ENCODE results near the gene ACAD11.

The ACAD11 gene

DNA sequence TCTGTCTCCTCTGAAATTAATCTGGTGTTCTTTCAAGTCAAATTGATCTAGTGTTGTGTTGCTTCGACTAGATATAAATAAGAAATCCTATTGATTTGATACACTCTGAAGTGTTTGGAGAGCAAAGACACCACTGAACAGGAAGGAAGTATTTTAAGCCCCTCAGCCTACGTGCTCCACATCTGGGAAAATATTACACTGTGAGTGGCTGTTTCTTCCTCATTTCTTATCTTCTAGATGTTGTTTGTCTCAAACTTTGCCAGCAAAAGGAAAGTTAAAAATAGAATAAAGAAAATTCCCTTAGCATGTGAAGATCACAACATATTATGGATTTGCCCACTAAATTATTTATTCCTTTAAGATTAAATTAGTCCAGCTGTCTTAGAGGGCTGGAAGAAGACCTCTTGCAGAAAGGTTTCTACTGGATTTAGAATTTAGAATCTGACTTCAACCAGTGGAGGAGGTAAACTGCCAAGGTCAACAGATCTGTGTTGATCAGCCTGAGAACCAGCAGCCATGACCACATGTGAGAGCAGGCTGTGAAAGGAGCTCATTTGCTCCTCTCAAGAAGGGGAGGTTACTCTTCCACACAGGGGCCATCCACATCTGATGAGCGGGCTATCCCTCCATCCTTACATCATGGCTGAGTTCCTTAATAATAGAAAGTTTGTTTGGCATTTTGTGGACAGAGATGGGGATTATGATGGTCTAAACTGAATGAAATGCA, 108.9 kb downstream of the ACAD11 start:
- H2AK5ac ChIP-seq (ENCODE audit: low read length): no peak overlapping the region

DNA sequence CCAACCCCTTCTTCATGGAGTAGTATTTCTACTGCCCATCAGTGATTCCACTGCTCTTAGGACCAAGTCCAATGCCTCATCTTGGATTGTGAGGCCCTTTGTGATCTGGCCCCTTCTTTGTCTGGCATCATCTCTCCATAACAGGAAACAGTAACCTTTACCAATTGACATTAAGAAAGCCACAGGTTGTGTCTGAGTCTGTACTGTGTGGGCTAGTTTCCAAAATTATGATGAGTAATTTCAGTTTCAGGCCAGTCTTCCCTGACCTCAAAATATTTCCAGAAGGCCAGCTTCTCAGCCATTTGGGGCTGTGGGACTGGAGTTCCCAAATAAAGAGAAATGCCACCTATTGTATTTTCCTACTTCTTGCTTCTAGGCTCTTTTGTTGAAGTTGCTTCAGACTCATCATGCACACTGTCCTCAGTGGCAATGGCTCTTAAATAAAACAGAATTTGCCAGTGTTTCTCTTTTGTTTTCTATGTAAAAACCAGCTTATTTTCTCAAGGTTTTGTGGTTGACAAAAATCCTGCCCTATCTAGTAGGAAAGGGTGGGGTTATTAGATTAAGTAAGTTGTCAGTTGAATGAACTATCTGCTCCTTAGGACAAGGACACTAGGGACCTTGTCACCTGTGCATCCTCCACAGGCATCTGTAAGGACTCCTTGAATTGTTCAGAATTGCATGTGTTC, 109.6 kb downstream of the ACAD11 start:
- Histone ChIP-seq H3K14ac (ENCODE audit: low read length) (no peak overlapping the region), H2BK120ac (ENCODE audit: insufficient read depth, low read length, poor library complexity) (no peak overlapping the region), H3K27ac (ENCODE audit: low read depth, low read length) (no peak overlapping the region), H4K12ac (ENCODE audit: low read depth, low read length) (no peak overlapping the region), H3K79me2 (ENCODE audit: control insufficient read depth, insufficient read depth, low read length, poor library complexity) (no peaks in the 10 kb centered on the region), H3K9ac (ENCODE audit: low read length) (no peak overlapping the region), H3K18ac (ENCODE audit: low read length) (no peak overlapping the region), H2BK12ac (ENCODE audit: low read length) (no peak overlapping the region), H3K36me3 (ENCODE audit: control insufficient read depth in 1 of 2, insufficient read depth in 2 of 2, low read length in 2 of 2) (no peaks in the 10 kb centered on the region), H4K8ac (ENCODE audit: low read depth, low read length) (no peak overlapping the region), H3K4me1 (ENCODE audit: control insufficient read depth in 1 of 2, insufficient read depth in 2 of 2, low read length in 2 of 2) (no peaks in the 10 kb centered on the region), H3K27me3 (ENCODE audit: insufficient read depth, low read length) (no peaks in the 10 kb centered on the region), H3K23ac (ENCODE audit: low read length) (no peak overlapping the region), H3K4me3 (ENCODE audit: low read depth, low read length) (no peak overlapping the region), H2AFZ (ENCODE audit: insufficient read depth, low read length, poor library complexity) (no peak overlapping the region), H4K91ac (ENCODE audit: low read depth, low read length) (no peak overlapping the region), H3K79me1 (ENCODE audit: low read length) (no peaks in the 10 kb centered on the region), H3K9me3 (ENCODE audit: insufficient read depth, low read depth, low read length) (peaks cover 5% of the 10 kb centered on the region), H2BK5ac (ENCODE audit: low read depth, low read length, poor library complexity) (no peak overlapping the region), H3K4ac (ENCODE audit: low read depth, low read length) (no peak overlapping the region), H2AK5ac (ENCODE audit: low read length) (no peak overlapping the region), H3K4me2 (ENCODE audit: low read length) (no peak overlapping the region)
- no peak for DNase-seq

More for the DNA sequence above, 108.9 kb downstream of the ACAD11 start:
- H3K36me3 ChIP-seq (ENCODE audit: control insufficient read depth in 1 of 2, insufficient read depth in 2 of 2, low read length in 2 of 2): no peaks in the 10 kb centered on the region
- H2BK120ac ChIP-seq (ENCODE audit: insufficient read depth, low read length, poor library complexity): no peak overlapping the region
- peaks cover 5% of the 10 kb centered on the region for H3K9me3 ChIP-seq (ENCODE audit: insufficient read depth, low read depth, low read length)
- no peak overlapping the region for H4K8ac ChIP-seq (ENCODE audit: low read depth, low read length)
- no peak overlapping the region for H4K91ac ChIP-seq (ENCODE audit: low read depth, low read length)
- no peaks in the 10 kb centered on the region for H3K27me3 ChIP-seq (ENCODE audit: insufficient read depth, low read length)
- whole genome bisulfite sequencing (ENCODE audit: extremely low coverage, insufficient coverage, insufficient read length): no CpG with 5 or more reads among the region's 3 CpGs
- no peak overlapping the region for H3K4ac ChIP-seq (ENCODE audit: low read depth, low read length)
- peaks cover 0 to under 1% of the 10 kb centered on the region in 2 experiments for H3K4me1 ChIP-seq (ENCODE audit: control insufficient read depth in 1 of 2, insufficient read depth in 2 of 2, low read length in 2 of 2)
- H3K9ac ChIP-seq (ENCODE audit: low read length): peak overlapping the region; percentile 74
- H3K18ac ChIP-seq (ENCODE audit: low read length): no peak overlapping the region
- H4K12ac ChIP-seq (ENCODE audit: low read depth, low read length): no peak overlapping the region
- H3K79me1 ChIP-seq (ENCODE audit: low read length): no peaks in the 10 kb centered on the region
- no peak overlapping the region for H2BK5ac ChIP-seq (ENCODE audit: low read depth, low read length, poor library complexity)
- H3K4me3 ChIP-seq (ENCODE audit: low read depth, low read length): no peak overlapping the region
- no peak for DNase-seq
- H2BK12ac ChIP-seq (ENCODE audit: low read length): no peak overlapping the region
- no peak overlapping the region for H2AFZ ChIP-seq (ENCODE audit: insufficient read depth, low read length, poor library complexity)
- H3K79me2 ChIP-seq (ENCODE audit: control insufficient read depth, insufficient read depth, low read length, poor library complexity): no peaks in the 10 kb centered on the region
- H3K4me2 ChIP-seq (ENCODE audit: low read length): no peak overlapping the region
- peak overlapping the region; percentile 80 for H3K23ac ChIP-seq (ENCODE audit: low read length)
- H3K27ac ChIP-seq (ENCODE audit: low read depth, low read length): no peak overlapping the region
- H3K14ac ChIP-seq (ENCODE audit: low read length): no peak overlapping the region

GRCh38 chr3:132549169-132549568, 110.4 kb downstream of the ACAD11 start:
- no peak overlapping the region for H2BK12ac ChIP-seq (ENCODE audit: low read length)
- H3K4me3 ChIP-seq (ENCODE audit: low read depth, low read length): no peak overlapping the region
- no peak overlapping the region for H2AFZ ChIP-seq (ENCODE audit: insufficient read depth, low read length, poor library complexity)
- no peaks in the 10 kb centered on the region for H3K36me3 ChIP-seq (ENCODE audit: control insufficient read depth in 1 of 2, insufficient read depth in 2 of 2, low read length in 2 of 2)
- H4K12ac ChIP-seq (ENCODE audit: low read depth, low read length): no peak overlapping the region
- no peak overlapping the region for H3K18ac ChIP-seq (ENCODE audit: low read length)
- no peaks in the 10 kb centered on the region for H3K79me2 ChIP-seq (ENCODE audit: control insufficient read depth, insufficient read depth, low read length, poor library complexity)
- H3K79me1 ChIP-seq (ENCODE audit: low read length): no peaks in the 10 kb centered on the region
- no peak overlapping the region for H2BK5ac ChIP-seq (ENCODE audit: low read depth, low read length, poor library complexity)
- H3K9me3 ChIP-seq (ENCODE audit: insufficient read depth, low read depth, low read length): peaks cover 5% of the 10 kb centered on the region
- H3K23ac ChIP-seq (ENCODE audit: low read length): no peak overlapping the region
- H2BK120ac ChIP-seq (ENCODE audit: insufficient read depth, low read length, poor library complexity): no peak overlapping the region
- no peak overlapping the region for H3K9ac ChIP-seq (ENCODE audit: low read length)
- H4K91ac ChIP-seq (ENCODE audit: low read depth, low read length): no peak overlapping the region
- H3K14ac ChIP-seq (ENCODE audit: low read length): no peak overlapping the region
- H3K27ac ChIP-seq (ENCODE audit: low read depth, low read length): no peak overlapping the region
- no peak overlapping the region for H4K8ac ChIP-seq (ENCODE audit: low read depth, low read length)
- no peak overlapping the region for H2AK5ac ChIP-seq (ENCODE audit: low read length)
- no peak overlapping the region for H3K4ac ChIP-seq (ENCODE audit: low read depth, low read length)
- no peaks in the 10 kb centered on the region for H3K4me1 ChIP-seq (ENCODE audit: control insufficient read depth in 1 of 2, insufficient read depth in 2 of 2, low read length in 2 of 2)
- no peaks in the 10 kb centered on the region for H3K27me3 ChIP-seq (ENCODE audit: insufficient read depth, low read length)
- no peak overlapping the region for H3K4me2 ChIP-seq (ENCODE audit: low read length)
- DNase-seq: no peak
- WGBS (ENCODE audit: extremely low coverage, insufficient coverage, insufficient read length): no CpG with 5 or more reads among the region's 8 CpGs

DNA sequence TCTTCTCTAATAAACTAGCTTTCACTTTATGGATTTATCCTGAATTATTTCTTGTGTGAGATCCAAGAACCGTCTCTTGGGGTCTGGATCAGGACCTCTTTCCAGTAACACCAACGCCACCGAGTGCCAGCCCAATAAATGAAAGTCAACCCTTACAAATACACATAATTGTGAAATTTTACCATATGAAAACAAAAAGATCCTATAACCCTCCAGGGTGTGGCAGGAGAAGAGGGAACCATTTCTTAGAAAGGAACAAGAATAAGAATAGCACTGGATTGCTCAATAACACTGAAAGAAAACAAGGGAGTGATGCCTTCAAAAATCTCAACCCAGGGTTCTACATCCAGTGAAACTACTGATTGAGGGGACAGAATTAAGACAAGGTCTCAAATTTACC, 114.1 kb downstream of the ACAD11 start:
- no peak overlapping the region for H3K4ac ChIP-seq (ENCODE audit: low read depth, low read length)
- H2AK5ac ChIP-seq (ENCODE audit: low read length): no peak overlapping the region
- no peak overlapping the region for H2AFZ ChIP-seq (ENCODE audit: insufficient read depth, low read length, poor library complexity)
- no CpG with 5 or more reads among the region's 3 CpGs for WGBS (ENCODE audit: extremely low coverage, insufficient coverage, insufficient read length)
- H3K9me3 ChIP-seq (ENCODE audit: insufficient read depth, low read depth, low read length): peaks cover 5% of the 10 kb centered on the region
- H3K4me1 ChIP-seq (ENCODE audit: control insufficient read depth in 1 of 2, insufficient read depth in 2 of 2, low read length in 2 of 2): no peaks in the 10 kb centered on the region
- H3K36me3 ChIP-seq (ENCODE audit: control insufficient read depth in 1 of 2, insufficient read depth in 2 of 2, low read length in 2 of 2): peaks cover 2 to 3% of the 10 kb centered on the region in 2 experiments
- H4K12ac ChIP-seq (ENCODE audit: low read depth, low read length): no peak overlapping the region
- no peak overlapping the region for H3K9ac ChIP-seq (ENCODE audit: low read length)
- H3K4me3 ChIP-seq (ENCODE audit: low read depth, low read length): no peak overlapping the region
- DNase-seq: no peak
- H2BK5ac ChIP-seq (ENCODE audit: low read depth, low read length, poor library complexity): no peak overlapping the region
- H4K8ac ChIP-seq (ENCODE audit: low read depth, low read length): no peak overlapping the region
- no peaks in the 10 kb centered on the region for H3K79me1 ChIP-seq (ENCODE audit: low read length)
- no peak overlapping the region for H2BK12ac ChIP-seq (ENCODE audit: low read length)
- H3K4me2 ChIP-seq (ENCODE audit: low read length): no peak overlapping the region
- H3K27ac ChIP-seq (ENCODE audit: low read depth, low read length): no peak overlapping the region
- no peak overlapping the region for H3K23ac ChIP-seq (ENCODE audit: low read length)
- H2BK120ac ChIP-seq (ENCODE audit: insufficient read depth, low read length, poor library complexity): no peak overlapping the region
- no peak overlapping the region for H3K18ac ChIP-seq (ENCODE audit: low read length)
- no peak overlapping the region for H4K91ac ChIP-seq (ENCODE audit: low read depth, low read length)
- no peak overlapping the region for H3K14ac ChIP-seq (ENCODE audit: low read length)
- H3K27me3 ChIP-seq (ENCODE audit: insufficient read depth, low read length): no peaks in the 10 kb centered on the region
- H3K79me2 ChIP-seq (ENCODE audit: control insufficient read depth, insufficient read depth, low read length, poor library complexity): no peaks in the 10 kb centered on the region

Measured in trophoblast cell (in vitro differentiated cells and primary cell).